SK-N-SH (cell line): ENCODE data around the gene SNTG2.

Experiments used
- CHD2 ChIP-seq: fragments of 150-350 bp; IDR thresholded peaks from 2 replicates; pipeline ENCODE4 v1.6.1; 2018; ENCODE audit warnings: low read length; ENCODE audit not compliant: partially characterized antibody
- RAD21 ChIP-seq: IDR thresholded peaks from 2 replicates; pipeline ENCODE4 v1.6.1; 2012; ENCODE audit warnings: mild to moderate bottlenecking, low read length
- RFX5 ChIP-seq: IDR thresholded peaks from 2 replicates; pipeline ENCODE4 v1.6.1; 2012; ENCODE audit warnings: mild to moderate bottlenecking, improper control_type of control experiment, low read length
- SIN3A ChIP-seq: IDR thresholded peaks from 2 replicates; pipeline ENCODE4 v1.6.1; 2012; ENCODE audit warnings: low read depth, mild to moderate bottlenecking, low read length, moderate library complexity, borderline replicate concordance
- TAF1 ChIP-seq: IDR thresholded peaks from 2 replicates; pipeline ENCODE4 v1.6.1; 2012; ENCODE audit warnings: low read depth, mild to moderate bottlenecking, low read length, moderate library complexity, borderline replicate concordance
- TF ChIP-seq, protein P1 (sequence below): IDR thresholded peaks from 2 replicates; pipeline ENCODE4 v1.6.1; 2012; ENCODE audit warnings: mild to moderate bottlenecking, low read depth, low read length, moderate library complexity
- TF ChIP-seq, protein P2 (sequence below): fragments of 200-600 bp; sonication (generic); IDR thresholded peaks from 2 replicates; pipeline ENCODE4 v1.6.1; 2017; ENCODE audit warnings: antibody characterized with exemption, mild to moderate bottlenecking, moderate library complexity
- TF ChIP-seq, protein P3 (sequence below): IDR thresholded peaks from 2 replicates; pipeline ENCODE4 v1.4.0; 2012; ENCODE audit warnings: low read depth, borderline replicate concordance
- TF ChIP-seq, protein P4 (sequence below): IDR thresholded peaks from 2 replicates; pipeline ENCODE4 v1.4.0; 2012; ENCODE audit warnings: low read depth, borderline replicate concordance

DNA sequence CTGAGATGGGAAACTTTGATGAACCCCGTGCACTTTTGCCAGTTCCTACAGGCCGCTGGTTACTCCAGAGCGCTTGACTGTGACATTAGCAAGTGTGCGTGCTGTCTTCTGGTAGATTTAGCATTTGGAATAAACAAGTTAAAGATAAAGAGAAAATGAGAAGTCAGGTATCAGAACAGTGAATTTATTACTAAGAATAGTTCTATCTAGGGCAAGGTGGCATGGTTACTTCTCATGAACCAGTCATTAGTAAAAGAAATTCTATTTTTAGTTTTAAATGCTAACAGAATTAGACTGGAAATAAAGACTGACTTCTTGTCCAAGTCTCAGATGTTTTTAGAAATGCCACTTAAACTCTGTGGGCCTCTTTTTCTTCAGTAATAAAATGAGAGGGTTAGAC is 258.6 kb downstream of the SNTG2 start:
- TF ChIP-seq, protein P1, sequence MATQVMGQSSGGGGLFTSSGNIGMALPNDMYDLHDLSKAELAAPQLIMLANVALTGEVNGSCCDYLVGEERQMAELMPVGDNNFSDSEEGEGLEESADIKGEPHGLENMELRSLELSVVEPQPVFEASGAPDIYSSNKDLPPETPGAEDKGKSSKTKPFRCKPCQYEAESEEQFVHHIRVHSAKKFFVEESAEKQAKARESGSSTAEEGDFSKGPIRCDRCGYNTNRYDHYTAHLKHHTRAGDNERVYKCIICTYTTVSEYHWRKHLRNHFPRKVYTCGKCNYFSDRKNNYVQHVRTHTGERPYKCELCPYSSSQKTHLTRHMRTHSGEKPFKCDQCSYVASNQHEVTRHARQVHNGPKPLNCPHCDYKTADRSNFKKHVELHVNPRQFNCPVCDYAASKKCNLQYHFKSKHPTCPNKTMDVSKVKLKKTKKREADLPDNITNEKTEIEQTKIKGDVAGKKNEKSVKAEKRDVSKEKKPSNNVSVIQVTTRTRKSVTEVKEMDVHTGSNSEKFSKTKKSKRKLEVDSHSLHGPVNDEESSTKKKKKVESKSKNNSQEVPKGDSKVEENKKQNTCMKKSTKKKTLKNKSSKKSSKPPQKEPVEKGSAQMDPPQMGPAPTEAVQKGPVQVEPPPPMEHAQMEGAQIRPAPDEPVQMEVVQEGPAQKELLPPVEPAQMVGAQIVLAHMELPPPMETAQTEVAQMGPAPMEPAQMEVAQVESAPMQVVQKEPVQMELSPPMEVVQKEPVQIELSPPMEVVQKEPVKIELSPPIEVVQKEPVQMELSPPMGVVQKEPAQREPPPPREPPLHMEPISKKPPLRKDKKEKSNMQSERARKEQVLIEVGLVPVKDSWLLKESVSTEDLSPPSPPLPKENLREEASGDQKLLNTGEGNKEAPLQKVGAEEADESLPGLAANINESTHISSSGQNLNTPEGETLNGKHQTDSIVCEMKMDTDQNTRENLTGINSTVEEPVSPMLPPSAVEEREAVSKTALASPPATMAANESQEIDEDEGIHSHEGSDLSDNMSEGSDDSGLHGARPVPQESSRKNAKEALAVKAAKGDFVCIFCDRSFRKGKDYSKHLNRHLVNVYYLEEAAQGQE: no peak
- TF ChIP-seq, protein P2, sequence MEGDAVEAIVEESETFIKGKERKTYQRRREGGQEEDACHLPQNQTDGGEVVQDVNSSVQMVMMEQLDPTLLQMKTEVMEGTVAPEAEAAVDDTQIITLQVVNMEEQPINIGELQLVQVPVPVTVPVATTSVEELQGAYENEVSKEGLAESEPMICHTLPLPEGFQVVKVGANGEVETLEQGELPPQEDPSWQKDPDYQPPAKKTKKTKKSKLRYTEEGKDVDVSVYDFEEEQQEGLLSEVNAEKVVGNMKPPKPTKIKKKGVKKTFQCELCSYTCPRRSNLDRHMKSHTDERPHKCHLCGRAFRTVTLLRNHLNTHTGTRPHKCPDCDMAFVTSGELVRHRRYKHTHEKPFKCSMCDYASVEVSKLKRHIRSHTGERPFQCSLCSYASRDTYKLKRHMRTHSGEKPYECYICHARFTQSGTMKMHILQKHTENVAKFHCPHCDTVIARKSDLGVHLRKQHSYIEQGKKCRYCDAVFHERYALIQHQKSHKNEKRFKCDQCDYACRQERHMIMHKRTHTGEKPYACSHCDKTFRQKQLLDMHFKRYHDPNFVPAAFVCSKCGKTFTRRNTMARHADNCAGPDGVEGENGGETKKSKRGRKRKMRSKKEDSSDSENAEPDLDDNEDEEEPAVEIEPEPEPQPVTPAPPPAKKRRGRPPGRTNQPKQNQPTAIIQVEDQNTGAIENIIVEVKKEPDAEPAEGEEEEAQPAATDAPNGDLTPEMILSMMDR: no peak
- TF ChIP-seq RAD21 (no peak), TAF1 (no peak), CHD2 (no peak), RFX5 (no peak), SIN3A (no peak)
- TF ChIP-seq, protein P3, sequence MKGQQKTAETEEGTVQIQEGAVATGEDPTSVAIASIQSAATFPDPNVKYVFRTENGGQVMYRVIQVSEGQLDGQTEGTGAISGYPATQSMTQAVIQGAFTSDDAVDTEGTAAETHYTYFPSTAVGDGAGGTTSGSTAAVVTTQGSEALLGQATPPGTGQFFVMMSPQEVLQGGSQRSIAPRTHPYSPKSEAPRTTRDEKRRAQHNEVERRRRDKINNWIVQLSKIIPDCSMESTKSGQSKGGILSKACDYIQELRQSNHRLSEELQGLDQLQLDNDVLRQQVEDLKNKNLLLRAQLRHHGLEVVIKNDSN: no peak
- TF ChIP-seq, protein P4, sequence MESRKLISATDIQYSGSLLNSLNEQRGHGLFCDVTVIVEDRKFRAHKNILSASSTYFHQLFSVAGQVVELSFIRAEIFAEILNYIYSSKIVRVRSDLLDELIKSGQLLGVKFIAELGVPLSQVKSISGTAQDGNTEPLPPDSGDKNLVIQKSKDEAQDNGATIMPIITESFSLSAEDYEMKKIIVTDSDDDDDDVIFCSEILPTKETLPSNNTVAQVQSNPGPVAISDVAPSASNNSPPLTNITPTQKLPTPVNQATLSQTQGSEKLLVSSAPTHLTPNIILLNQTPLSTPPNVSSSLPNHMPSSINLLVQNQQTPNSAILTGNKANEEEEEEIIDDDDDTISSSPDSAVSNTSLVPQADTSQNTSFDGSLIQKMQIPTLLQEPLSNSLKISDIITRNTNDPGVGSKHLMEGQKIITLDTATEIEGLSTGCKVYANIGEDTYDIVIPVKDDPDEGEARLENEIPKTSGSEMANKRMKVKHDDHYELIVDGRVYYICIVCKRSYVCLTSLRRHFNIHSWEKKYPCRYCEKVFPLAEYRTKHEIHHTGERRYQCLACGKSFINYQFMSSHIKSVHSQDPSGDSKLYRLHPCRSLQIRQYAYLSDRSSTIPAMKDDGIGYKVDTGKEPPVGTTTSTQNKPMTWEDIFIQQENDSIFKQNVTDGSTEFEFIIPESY: no peak
